Activated naive CD4-positive, alpha-beta T cell treated with anti-CD3 and anti-CD28 coated beads for 36 hours (primary cell): Measurements from ENCODE around the gene PALB2. TPM values are rescaled to one million over a fixed set of nuclear protein-coding genes. Genes with fewer than 3 reads are reported as not detected.
A peak's percentile ranks its signal among the peaks of the same experiment; 100 is the strongest.

ENCODE experiments used
- CTCF ChIA-PET: fragments of 350-600 bp; sonication (Branson Sonifier 250); formaldehyde crosslinking; loops from one replicate; lab custom pipeline; 2021; ENCODE audit warnings: antibody characterized with exemption; lab: Charles Lee
- DNase-seq: peaks from one replicate; pipeline ENCODE4 v3.0.0-alpha.2; 2020
- H3K27ac Mint-ChIP-seq: one replicate; pipeline ENCODE4 v1.8.0; 2021; ENCODE audit warnings: mild to moderate bottlenecking, mixed read lengths
- H3K27me3 Mint-ChIP-seq: one replicate; pipeline ENCODE4 v1.8.0; 2021; ENCODE audit warnings: low read depth, mixed read lengths
- H3K36me3 Mint-ChIP-seq: one replicate; pipeline ENCODE4 v1.8.0; 2021; ENCODE audit warnings: low read depth, mixed read lengths
- H3K4me1 Mint-ChIP-seq: one replicate; pipeline ENCODE4 v1.8.0; 2021; ENCODE audit warnings: low read depth, mixed read lengths
- H3K4me3 Mint-ChIP-seq: one replicate; pipeline ENCODE4 v1.8.0; 2021; ENCODE audit warnings: mild to moderate bottlenecking, moderate library complexity, mixed read lengths
- H3K9me3 Mint-ChIP-seq: one replicate; pipeline ENCODE4 v1.8.0; 2021; ENCODE audit warnings: mixed read lengths
- intact Hi-C: fragments of 100-400 bp; cut with micrococcal nuclease; formaldehyde crosslinking; loops from one replicate; pipeline ENCODE4 v1.15.1; 2023
- total RNA-seq, 2 experiments: library from RNA; stranded (reverse); gene quantifications; one replicate each; pipeline ENCODE4 v1.2.3, GENCODE V29; 2021

PALB2 gene
- 10 to 100 TPM; 17.8 to 18.1 TPM for total RNA-seq

DNA sequence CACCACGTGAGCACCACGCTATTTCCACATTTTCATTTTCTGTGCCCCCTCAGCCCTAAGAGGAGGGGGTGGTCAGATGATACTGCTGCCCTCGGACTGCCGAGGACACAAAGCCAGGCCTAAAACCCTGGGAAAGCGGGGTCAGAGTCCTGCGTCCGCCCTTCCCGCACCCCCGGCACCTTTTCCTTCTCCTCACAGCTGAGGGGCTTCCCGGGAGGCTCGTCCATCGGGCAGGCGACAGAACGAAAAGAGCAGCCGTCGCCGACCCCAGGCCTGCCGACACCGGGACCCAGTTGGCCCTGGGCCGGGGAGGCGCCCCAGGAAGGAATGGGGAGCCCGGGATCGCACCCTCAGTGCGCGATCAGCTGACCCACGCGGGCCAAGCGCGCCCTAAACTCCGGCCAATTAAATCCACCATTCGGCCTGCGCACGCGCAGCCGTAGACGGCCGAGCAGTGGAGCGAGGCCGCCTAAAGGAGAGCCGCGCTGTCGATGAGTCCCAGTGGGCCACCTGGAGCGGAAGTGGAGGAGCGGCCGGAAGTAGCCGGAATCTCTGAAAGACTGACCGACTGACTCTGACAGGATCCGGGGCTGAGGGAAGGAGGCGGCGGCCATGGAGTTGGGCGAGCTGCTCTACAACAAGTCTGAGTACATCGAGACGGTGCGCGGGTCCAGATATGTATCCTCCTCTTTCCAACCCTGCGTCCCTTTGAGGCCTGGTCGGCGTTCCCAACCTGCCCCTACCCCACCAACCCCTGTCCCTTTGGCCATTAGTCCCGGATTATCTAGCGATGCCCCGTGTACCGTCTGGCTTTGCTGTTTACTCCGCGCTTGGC lies at the start of gene PALB2, which contains the start of gene DCTN5:
PALB2 (minus strand) TSS at position 380 of the 835 bp plus-strand sequence; CDS start at position 227, 153 bp downstream.
DCTN5 (plus strand) TSS at position 536 of the 835 bp plus-strand sequence; CDS start at position 613, 77 bp downstream.
- Mint-ChIP-seq H3K9me3 (no peaks in the 10 kb centered on the region), H3K4me3 (peak within 1 kb of the TSS; percentile 100), H3K27me3 (no peaks in the 10 kb centered on the region), H3K4me1 (peaks cover 33% of the 10 kb centered on the region), H3K36me3 (peaks cover 27% of the 10 kb centered on the region), H3K27ac (peak within 1 kb of the TSS; percentile 97)
- CTCF ChIA-PET, result no interaction called here
- intact Hi-C loops, result loop anchor here (1.0 kb wide), 4 partner anchors 29 to 84 kb away; partner anchors contain the start of genes EARS2, NDUFAB1, PLK1 and UBFD1
- peak; percentile 93 for DNase-seq

DNA sequence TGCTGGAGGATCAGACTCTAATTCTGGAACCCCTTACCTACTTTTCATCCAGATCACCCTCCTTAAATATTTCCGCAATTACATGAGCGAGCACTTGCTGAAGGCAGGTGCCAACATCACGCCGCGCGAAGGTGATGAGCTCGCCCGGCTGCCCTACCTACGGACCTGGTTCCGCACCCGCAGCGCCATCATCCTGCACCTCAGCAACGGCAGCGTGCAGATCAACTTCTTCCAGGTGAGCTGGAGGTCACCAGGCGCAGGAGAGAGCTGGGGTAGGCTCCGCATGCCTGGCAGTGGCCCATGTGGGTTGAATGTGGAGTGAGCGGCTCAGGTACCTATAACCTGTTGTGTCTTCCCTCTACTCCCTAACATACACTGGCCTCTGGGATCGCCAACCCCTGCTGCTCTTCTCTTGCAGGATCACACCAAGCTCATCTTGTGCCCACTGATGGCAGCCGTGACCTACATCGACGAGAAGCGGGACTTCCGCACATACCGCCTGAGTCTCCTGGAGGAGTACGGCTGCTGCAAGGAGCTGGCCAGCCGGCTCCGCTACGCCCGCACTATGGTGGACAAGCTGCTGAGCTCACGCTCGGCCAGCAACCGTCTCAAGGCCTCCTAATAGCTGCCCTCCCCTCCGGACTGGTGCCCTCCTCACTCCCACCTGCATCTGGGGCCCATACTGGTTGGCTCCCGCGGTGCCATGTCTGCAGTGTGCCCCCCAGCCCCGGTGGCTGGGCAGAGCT lies 48.5 kb upstream of the PALB2 start:
- intact Hi-C loops, result no loop called here
- peaks cover 42% of the 10 kb centered on the region for H3K36me3 Mint-ChIP-seq
- H3K9me3 Mint-ChIP-seq, result no peaks in the 10 kb centered on the region
- no peak overlapping the region for H3K4me3 Mint-ChIP-seq
- no peak for DNase-seq
- peaks cover 3% of the 10 kb centered on the region for H3K27me3 Mint-ChIP-seq
- CTCF ChIA-PET, result no interaction called here
- H3K4me1 Mint-ChIP-seq, result peaks cover 2% of the 10 kb centered on the region
- H3K27ac Mint-ChIP-seq, result no peak overlapping the region

DNA sequence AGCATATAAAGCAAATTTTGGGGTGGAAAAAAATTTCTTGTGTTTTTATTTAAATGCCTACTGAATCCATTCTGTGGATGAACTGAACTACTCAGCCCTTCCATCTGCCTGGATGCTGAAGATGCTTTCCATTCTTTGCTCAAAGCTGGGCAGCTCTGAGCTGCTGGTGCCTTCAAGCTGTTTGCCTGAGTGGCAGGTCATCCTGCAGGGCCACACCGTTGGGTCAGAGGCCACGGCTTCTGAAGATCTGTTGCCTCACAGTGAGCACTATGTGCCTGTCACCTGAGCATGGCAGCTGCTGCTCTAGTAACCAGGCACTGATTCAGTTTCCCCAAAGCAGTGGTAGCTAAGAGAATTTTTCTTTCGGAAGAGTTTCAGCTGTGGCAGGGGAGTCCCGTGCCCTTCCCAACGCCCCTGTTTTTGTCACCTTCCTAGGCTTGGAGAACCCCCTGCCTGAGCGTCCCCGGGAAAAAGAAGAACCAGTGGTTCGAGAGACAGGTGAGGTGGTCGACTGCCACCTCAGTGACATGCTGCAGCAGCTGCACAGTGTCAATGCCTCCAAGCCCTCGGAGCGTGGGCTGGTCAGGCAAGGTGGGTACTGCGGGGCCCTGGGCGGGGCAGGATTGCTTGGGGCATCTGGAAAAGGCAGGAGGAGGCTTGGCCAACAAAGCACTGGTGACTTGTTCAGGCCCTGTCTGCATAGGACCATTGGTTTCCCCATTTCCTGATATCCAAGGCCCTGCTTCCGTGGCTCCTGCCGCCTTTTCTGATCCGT lies 46.1 kb upstream of the PALB2 start:
- CTCF ChIA-PET, result no interaction called here
- intact Hi-C loops, result no loop called here
- no peak for DNase-seq
- H3K4me1 Mint-ChIP-seq, result no peaks in the 10 kb centered on the region
- H3K27ac Mint-ChIP-seq, result no peak overlapping the region
- peaks cover 57% of the 10 kb centered on the region for H3K36me3 Mint-ChIP-seq
- no peaks in the 10 kb centered on the region for H3K9me3 Mint-ChIP-seq
- H3K4me3 Mint-ChIP-seq, result no peak overlapping the region
- H3K27me3 Mint-ChIP-seq, result no peaks in the 10 kb centered on the region

GRCh38 chr16:23683487-23683886 lies 42.4 kb upstream of the PALB2 start:
- no peak overlapping the region for H3K27ac Mint-ChIP-seq
- peaks cover 66% of the 10 kb centered on the region for H3K36me3 Mint-ChIP-seq
- no peaks in the 10 kb centered on the region for H3K9me3 Mint-ChIP-seq

GRCh38 chr16:23682181-23682580 lies 41.1 kb upstream of the PALB2 start:
- no peak overlapping the region for H3K4me3 Mint-ChIP-seq
- intact Hi-C loops, result no loop called here
- CTCF ChIA-PET, result no interaction called here
- H3K4me1 Mint-ChIP-seq, result peaks cover 16% of the 10 kb centered on the region
- peaks cover 3% of the 10 kb centered on the region for H3K27me3 Mint-ChIP-seq
- H3K9me3 Mint-ChIP-seq, result no peaks in the 10 kb centered on the region
- no peak for DNase-seq
- H3K27ac Mint-ChIP-seq, result no peak overlapping the region
- H3K36me3 Mint-ChIP-seq, result peaks cover 56% of the 10 kb centered on the region

More at GRCh38 chr16:23683487-23683886, 42.4 kb upstream of the PALB2 start:
- H3K4me3 Mint-ChIP-seq, result no peak overlapping the region
- CTCF ChIA-PET, result no interaction called here
- DNase-seq, result no peak
- peaks cover 10% of the 10 kb centered on the region for H3K4me1 Mint-ChIP-seq
- H3K27me3 Mint-ChIP-seq, result peaks cover 3% of the 10 kb centered on the region
- intact Hi-C loops, result no loop called here

- H3K4me1 Mint-ChIP-seq, result peaks cover 16% of the 10 kb centered on the region
- H3K36me3 Mint-ChIP-seq, result peaks cover 45% of the 10 kb centered on the region
- peak overlapping the region; percentile 89 for H3K4me3 Mint-ChIP-seq
- H3K9me3 Mint-ChIP-seq, result no peaks in the 10 kb centered on the region
- DNase-seq, result no peak
- peaks cover 3% of the 10 kb centered on the region for H3K27me3 Mint-ChIP-seq
- no peak overlapping the region for H3K27ac Mint-ChIP-seq
- intact Hi-C loops, result loop anchor here (5.0 kb wide), 1 partner anchor 122 kb away; no protein-coding TSS in a partner anchor
- CTCF ChIA-PET, result interaction anchor here (1.3 kb wide), 1 partner anchor 21 kb away, joined by 3 read pairs; no protein-coding TSS in a partner anchor
Measured at GRCh38 chr16:23679986-23680336, 38.9 kb upstream of the PALB2 start.

DNA sequence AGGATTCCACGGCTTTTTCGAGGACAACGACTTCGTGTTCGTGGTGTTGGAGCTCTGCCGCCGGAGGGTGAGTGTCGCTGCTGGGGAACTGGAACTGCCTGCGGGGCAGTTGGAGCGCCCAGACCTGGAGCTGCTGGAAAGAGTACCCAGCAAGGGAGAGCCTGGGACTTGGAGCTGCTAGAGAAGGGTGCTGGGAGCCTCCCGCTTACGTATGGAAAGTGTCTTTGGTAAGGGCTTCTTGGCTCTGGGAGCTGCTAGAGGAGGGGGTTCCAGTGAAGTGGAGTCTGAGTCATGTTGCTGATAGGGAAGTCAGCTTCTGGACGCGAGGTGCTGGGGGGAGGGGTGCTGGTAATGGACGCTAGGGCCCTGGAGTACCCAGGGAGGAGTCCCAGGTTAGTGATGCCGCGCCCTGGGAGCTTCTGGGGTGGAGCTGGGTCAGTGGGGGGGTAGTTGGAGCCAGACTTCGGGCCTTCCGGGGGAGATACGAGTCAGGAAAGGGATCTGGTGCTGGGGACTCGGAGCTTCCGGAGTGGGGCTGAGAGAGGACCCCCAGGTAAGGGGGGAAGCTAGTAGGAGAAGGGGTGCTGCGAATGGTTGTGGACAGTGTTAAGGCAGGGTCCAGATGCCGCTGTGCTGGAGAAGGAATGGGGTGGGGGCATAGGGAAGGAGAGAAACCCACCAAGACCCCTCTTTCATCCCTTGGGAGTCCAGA lies 38.3 kb upstream of the PALB2 start:
- intact Hi-C loops, result loop anchor here (5.0 kb wide), 1 partner anchor 123 kb away; no protein-coding TSS in a partner anchor
- CTCF ChIA-PET, result interaction anchor here (1.2 to 1.3 kb wide), 2 partner anchors 11 to 22 kb away, joined by 3 to 4 read pairs; no protein-coding TSS in a partner anchor
- H3K4me3 Mint-ChIP-seq, result peak overlapping the region; percentile 89
- H3K36me3 Mint-ChIP-seq, result peaks cover 42% of the 10 kb centered on the region
- peak; percentile 50 for DNase-seq
- H3K27me3 Mint-ChIP-seq, result peaks cover 3% of the 10 kb centered on the region
- no peaks in the 10 kb centered on the region for H3K9me3 Mint-ChIP-seq
- H3K27ac Mint-ChIP-seq, result peak overlapping the region; percentile 24
- peaks cover 16% of the 10 kb centered on the region for H3K4me1 Mint-ChIP-seq

- peaks cover 36% of the 10 kb centered on the region for H3K36me3 Mint-ChIP-seq
- CTCF ChIA-PET, result interaction anchor here (0.6 to 2.0 kb wide), 6 partner anchors 9 to 282 kb away, joined by 3 to 7 read pairs (median 4); partner anchors contain the start of gene NDUFAB1
- peak; percentile 90 for DNase-seq
Measured at GRCh38 chr16:23678430-23679273, 37.5 kb upstream of the PALB2 start, which contains the start of gene PLK1. Gene PLK1, plus strand, starts transcription at chr16:23678889. Its CDS starts 44 bp downstream, at chr16:23678933.

GRCh38 chr16:23676924-23677480 lies 35.9 kb upstream of the PALB2 start:
- H3K36me3 Mint-ChIP-seq, result peaks cover 34% of the 10 kb centered on the region

More at GRCh38 chr16:23678430-23679273, 37.5 kb upstream of the PALB2 start, which contains the start of gene PLK1:
- Mint-ChIP-seq H3K9me3 (no peaks in the 10 kb centered on the region), H3K27me3 (peaks cover 3% of the 10 kb centered on the region), H3K4me1 (peaks cover 16% of the 10 kb centered on the region), H3K27ac (peak within 1 kb of the TSS; percentile 30), H3K4me3 (peak within 1 kb of the TSS; percentile 89)
- intact Hi-C loops, result loop anchor here (1.0 to 5.0 kb wide), 3 partner anchors 37 to 336 kb away; partner anchors contain the start of genes DCTN5 and PALB2

DNA sequence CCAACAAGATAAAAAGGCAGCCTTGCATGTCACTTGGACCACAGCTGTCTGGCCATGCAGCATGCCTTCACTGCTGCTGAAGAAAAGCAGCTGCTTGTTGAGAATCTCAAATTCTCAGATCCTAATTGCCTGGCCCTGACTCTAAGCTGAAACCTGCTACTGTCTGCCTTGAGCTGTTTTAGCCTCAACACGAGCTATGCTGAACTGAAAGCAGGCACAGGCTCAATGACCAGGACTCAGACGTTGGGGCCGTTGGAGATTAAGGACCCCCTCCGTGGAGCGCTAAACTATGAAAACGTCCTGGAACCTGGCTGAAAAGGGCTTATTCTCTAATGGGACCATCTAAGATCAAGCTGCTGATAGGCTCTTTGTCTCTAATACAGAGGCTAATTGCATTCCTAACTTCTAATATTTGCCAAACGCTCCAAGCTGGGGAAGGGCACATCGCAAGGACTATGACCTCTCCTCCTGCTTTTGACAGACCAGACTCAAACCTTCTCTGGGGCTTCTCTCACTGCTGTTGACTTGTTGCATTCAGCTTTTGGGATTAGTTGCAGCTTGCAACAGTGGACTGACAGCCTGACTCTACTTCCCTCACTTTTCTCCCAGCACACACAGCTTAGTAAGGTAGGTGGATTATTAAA lies 33.0 kb upstream of the PALB2 start:
- CTCF ChIA-PET, result no interaction called here
- H3K36me3 Mint-ChIP-seq, result peaks cover 34% of the 10 kb centered on the region

More at GRCh38 chr16:23676924-23677480, 35.9 kb upstream of the PALB2 start:
- Mint-ChIP-seq H3K4me3 (no peak overlapping the region), H3K9me3 (no peaks in the 10 kb centered on the region), H3K27ac (no peak overlapping the region), H3K4me1 (peaks cover 16% of the 10 kb centered on the region), H3K27me3 (peaks cover 3% of the 10 kb centered on the region)
- CTCF ChIA-PET, result interaction anchor here (0.6 to 2.0 kb wide), 6 partner anchors 15 to 526 kb away, joined by 3 to 8 read pairs (median 4); partner anchors contain the start of gene NDUFAB1
- no peak for DNase-seq
- intact Hi-C loops, result loop anchor here (5.0 kb wide), 1 partner anchor 125 kb away; no protein-coding TSS in a partner anchor

More for the DNA sequence above, 33.0 kb upstream of the PALB2 start:
- no peak for DNase-seq
- Mint-ChIP-seq H3K4me1 (peaks cover 23% of the 10 kb centered on the region), H3K27me3 (no peaks in the 10 kb centered on the region), H3K9me3 (no peaks in the 10 kb centered on the region), H3K27ac (no peak overlapping the region), H3K4me3 (no peak overlapping the region)
- intact Hi-C loops, result no loop called here
